HCEC 1CT (cell line): ENCODE data around the gene BAG2.

Source experiments
- DNase-seq: peaks from one replicate; pipeline ENCODE4 v3.0.0-alpha.2; 2017

Gene BAG2

GRCh38 chr6:57174511-57174907 lies 2.4 kb downstream of the BAG2 start:
- DNase-seq, result no peak

GRCh38 chr6:57177545-57178265 lies 5.6 kb downstream of the BAG2 start:
- peak; percentile 53 for DNase-seq

- DNase-seq, result no peak
Measured at GRCh38 chr6:57180596-57180995, 8.5 kb downstream of the BAG2 start.

GRCh38 chr6:57182017-57182432 lies 9.9 kb downstream of the BAG2 start:
- no peak for DNase-seq

- DNase-seq, result no peak
Measured at GRCh38 chr6:57183336-57183735, 11.2 kb downstream of the BAG2 start.

- DNase-seq, result peak; percentile 69
Measured at GRCh38 chr6:57190140-57190539, 18.0 kb downstream of the BAG2 start.

GRCh38 chr6:57193177-57193576 lies 21.1 kb downstream of the BAG2 start:
- no peak for DNase-seq

GRCh38 chr6:57195457-57195856 lies 23.3 kb downstream of the BAG2 start:
- DNase-seq, result no peak

- no peak for DNase-seq
Measured at GRCh38 chr6:57198926-57199636, 27.0 kb downstream of the BAG2 start.

- DNase-seq, result no peak
Measured at GRCh38 chr6:57201718-57202117, 29.6 kb downstream of the BAG2 start.

- no peak for DNase-seq
Measured at GRCh38 chr6:57205550-57206328, 33.6 kb downstream of the BAG2 start.

- peak; percentile 68 for DNase-seq
Measured at GRCh38 chr6:57207141-57207540, 35.0 kb downstream of the BAG2 start.

GRCh38 chr6:57207872-57208271 lies 35.7 kb downstream of the BAG2 start:
- DNase-seq, result no peak

- no peak for DNase-seq
Measured at GRCh38 chr6:57209030-57209429, 36.9 kb downstream of the BAG2 start.

- no peak for DNase-seq
Measured at GRCh38 chr6:57210060-57210459, 37.9 kb downstream of the BAG2 start.

GRCh38 chr6:57215260-57215659 lies 43.1 kb downstream of the BAG2 start:
- DNase-seq, result no peak

- peak; percentile 54 for DNase-seq
Measured at GRCh38 chr6:57216235-57217101, 44.3 kb downstream of the BAG2 start.

- no peak for DNase-seq
Measured at GRCh38 chr6:57217270-57217669, 45.1 kb downstream of the BAG2 start.

- DNase-seq, result no peak
Measured at GRCh38 chr6:57220083-57220703, 48.1 kb downstream of the BAG2 start.

- DNase-seq, result peak; percentile 77
Measured at GRCh38 chr6:57221191-57221935, 49.2 kb downstream of the BAG2 start.

- peak; percentile 84 for DNase-seq
Measured at GRCh38 chr6:57221936-57222742, 50.0 kb downstream of the BAG2 start, which contains the start of gene RAB23. TSS of gene RAB23 (minus strand) at chr6:57222307. CDS start at chr6:57210380, 11,927 bp downstream.
